Ecto neural progenitor cell (in vitro differentiated cells): ENCODE results near the gene IPCEF1.
"Not testable (repeated sequence)": the region's sequence is repeated elsewhere in the genome, so short reads cannot be mapped to it uniquely, and the experiment has no call there.

Experiments
- DNase-seq: peaks from one replicate; pipeline ENCODE4 v3.0.0-alpha.2; 2018; ENCODE audit warnings: low spot score

The IPCEF1 gene

DNA sequence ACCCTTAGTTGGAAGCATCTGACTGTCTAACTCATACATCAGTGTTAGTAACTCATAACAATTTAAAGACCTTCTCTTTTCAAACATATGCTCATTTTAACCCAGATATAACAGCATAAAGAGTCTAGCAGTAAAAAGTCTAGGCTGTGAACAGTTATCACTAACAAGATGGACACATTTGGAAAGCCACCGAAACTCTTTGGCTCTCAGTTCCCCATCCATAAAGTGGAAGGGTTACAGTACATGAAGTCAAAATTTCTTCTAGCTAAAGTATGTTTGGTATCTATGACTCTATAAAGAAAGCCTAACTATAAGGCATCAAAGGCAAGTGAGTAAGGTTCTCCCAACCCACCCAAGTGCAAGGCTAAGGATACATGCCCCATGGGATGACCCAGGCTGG, 22.5 kb downstream of the IPCEF1 start:
- not testable (repeated sequence) for DNase-seq

DNA sequence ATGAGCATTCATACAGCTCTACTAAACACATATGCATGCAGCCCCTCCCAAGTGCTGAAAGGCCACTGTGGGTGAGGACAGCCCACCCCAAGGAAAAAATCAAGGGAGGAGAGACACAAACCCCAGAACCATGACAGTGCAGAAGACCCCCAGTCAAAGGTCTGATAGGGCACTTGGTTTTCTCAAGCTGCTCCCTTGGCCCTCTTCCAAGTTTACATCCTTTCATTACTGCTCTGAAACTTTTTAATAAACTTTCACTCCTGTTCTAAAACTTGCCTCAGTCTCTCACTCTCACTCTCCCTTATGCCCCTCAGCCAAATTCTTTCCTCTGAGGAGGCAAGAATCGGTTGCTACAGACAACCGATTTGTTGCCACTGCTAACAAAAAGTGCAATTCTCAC, 24.9 kb downstream of the IPCEF1 start:
- DNase-seq: no peak

- no peak for DNase-seq
Observed at GRCh38 chr6:154329350-154330170, 27.0 kb downstream of the IPCEF1 start.

- DNase-seq: not testable (repeated sequence)
Observed at GRCh38 chr6:154327313-154327712, 29.3 kb downstream of the IPCEF1 start.

DNA sequence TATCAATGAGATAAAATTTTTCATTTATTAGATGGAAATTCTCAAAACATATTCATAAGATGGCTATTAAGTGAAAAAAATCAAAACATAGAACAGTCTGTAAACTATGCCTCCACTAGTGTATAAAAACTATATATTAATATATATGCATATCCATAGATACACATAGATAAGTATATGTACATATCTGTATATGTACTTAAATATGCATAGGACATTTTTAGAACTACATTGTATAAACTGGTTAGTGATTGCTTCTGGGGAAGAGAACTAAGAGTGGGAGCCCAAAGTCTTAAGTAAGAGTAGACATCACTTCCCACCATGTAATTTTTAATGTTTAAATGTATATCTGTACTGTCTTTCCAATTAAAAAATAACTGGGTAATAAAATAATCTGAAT, 31.5 kb downstream of the IPCEF1 start:
- DNase-seq: no peak

DNA sequence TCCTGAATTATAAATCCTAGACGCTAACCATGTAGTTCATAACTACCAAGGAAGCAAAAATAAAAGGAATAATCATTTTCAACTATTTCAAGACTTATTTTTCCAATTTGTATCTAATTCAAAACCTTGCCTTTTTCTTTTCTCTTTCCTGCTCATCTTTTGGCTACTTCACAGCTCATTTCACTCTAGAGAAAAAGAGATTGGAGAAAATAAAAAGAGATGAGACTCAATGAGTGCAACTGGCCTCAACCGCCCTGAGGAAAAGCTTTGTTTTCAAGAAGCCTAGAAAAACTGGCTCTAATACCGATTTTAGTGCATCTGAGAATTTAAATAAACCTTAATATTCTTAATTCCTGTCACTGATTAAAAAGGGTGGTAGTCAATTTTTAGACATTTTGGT, 36.4 kb downstream of the IPCEF1 start:
- DNase-seq: no peak

DNA sequence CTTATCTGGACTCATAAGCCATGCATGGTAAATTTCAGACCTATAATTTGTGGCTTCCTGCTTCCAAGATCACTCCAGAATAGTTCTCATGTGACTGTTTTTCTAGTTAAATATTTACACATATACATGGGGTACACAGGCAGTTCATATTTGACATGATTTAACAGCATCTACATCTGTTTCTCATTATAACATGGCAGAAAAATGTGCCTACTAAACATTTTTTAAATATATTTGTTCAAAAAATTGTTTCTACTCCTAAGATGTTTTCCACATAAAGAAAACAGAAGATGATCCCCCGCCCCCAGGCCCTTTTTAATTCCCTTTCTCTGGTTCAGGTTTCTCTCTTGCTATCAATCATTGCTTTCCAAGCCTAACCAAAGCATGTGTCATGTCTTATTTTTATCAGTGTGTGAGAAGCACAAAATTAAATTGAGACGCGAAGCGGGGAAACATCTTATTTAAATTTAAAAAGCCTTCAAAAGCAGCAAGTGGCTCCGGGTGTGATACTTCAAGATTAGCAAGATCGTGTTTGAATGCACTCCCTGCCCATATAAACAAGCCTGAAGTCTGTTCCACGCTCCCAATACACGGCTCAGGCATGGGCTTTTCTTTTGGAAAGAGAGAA, 37.3 kb downstream of the IPCEF1 start:
- no peak for DNase-seq

- no peak for DNase-seq
Observed at GRCh38 chr6:154318721-154319120, 37.9 kb downstream of the IPCEF1 start.

GRCh38 chr6:154316131-154316530, 40.5 kb downstream of the IPCEF1 start:
- DNase-seq: no peak

DNA sequence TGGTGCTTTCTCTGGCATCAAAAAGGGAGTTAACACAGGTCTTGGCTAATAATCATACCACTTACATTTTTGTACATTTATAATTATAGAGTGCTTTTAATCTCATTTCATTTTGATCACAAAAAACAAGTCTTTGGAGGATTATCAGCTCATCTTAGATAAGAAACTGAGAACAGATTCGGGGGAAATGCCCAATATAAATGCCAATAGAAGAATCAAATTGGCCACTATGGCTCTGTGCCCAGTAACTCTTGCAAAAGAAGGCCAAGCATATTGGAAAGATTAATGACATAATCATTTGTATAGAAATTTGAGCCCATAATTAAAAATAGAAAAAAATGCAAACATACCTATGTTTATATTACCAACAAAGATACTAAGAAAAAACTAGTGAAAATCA, 42.5 kb downstream of the IPCEF1 start:
- no peak for DNase-seq

DNA sequence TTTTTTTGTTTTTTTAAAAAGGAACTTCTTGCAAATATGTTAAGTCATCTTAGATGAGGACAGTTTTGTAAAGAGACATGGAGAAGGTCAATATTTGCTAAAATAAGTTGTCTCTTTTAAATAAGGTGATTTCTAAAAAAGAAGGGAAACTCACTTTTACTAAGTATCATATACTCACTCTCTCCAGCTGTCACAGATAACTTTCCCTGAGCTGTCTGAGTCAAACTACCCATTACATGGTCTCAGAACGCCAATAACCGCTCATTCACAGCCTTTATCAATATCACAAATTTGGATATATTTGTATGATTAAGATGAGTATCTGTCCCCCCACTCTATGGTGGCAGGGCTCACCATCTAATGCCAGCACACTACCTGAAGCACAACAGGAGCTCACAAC, 47.6 kb downstream of the IPCEF1 start:
- no peak for DNase-seq

GRCh38 chr6:154307696-154308425, 48.7 kb downstream of the IPCEF1 start:
- DNase-seq: no peak

GRCh38 chr6:154307147-154307546, 49.5 kb downstream of the IPCEF1 start:
- DNase-seq: not testable (repeated sequence)

- no peak for DNase-seq
Observed at GRCh38 chr6:154306696-154307095, 49.9 kb downstream of the IPCEF1 start.

DNA sequence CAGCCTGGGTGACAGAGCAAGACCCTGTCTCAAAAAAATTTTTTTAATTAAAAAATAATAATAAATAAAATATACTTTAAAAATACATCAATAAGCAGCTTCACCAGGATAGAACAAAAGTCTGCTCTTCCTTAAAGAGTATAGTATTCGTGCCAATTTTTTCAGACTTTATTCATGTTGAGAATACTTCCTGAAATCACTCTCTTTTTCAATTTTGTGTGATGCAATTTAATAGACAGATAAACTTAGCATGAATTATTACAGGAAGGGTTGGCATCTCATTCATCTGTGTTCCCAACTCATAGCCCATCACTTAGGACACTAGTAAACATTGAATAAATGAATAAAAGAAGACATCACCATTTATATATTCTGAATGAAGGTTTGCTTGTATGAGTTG, 52.4 kb downstream of the IPCEF1 start:
- DNase-seq: no peak

DNA sequence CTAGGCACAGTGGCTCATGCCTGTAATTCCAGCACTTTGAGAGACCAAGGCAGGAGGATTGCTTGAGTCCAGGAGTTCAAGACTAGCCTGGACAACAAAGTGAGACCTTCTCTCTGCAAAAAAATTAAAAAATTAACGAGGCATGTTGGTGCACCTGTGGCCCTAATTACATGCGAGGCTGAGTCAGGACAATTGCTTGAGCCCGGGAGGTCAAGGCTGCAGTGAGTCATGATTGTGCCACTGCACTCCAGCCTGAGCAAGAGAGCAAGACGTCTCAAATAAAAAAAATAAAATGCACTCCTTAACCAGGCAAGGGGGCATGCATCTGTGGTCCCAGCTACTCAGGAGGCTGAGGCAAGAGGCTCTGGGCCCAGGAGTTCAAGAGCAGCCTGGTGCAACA, 53.0 kb downstream of the IPCEF1 start:
- DNase-seq: not testable (repeated sequence)

GRCh38 chr6:154301839-154302752, 54.5 kb downstream of the IPCEF1 start:
- DNase-seq: no peak

DNA sequence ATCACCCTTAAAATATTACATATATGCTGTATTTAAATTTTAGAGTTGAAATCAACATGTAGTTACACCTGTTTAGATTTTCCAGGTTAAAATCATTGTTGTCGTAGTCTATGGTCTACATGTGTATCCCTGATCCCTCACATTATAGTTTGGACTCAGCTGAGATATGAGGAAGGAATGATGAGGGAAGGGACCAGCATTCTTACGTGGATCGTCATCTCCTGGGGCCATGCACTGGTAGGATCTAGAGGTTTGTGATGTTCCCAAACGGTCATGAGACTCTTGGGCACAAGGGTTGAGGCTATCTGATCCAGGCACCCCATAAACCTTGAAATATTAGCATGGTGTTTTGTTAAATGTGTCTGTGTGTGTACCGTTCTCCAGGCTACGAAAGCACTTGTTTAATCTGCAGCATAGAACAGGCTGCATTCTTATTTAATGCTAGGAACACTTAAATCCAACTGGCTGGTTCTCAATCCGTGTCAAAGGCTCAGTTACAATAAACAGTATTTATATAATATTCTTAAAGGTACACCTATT, 55.4 kb downstream of the IPCEF1 start:
- DNase-seq: no peak

GRCh38 chr6:154298297-154298696, 58.3 kb downstream of the IPCEF1 start:
- DNase-seq: no peak

GRCh38 chr6:154297721-154298120, 58.9 kb downstream of the IPCEF1 start:
- no peak for DNase-seq

DNA sequence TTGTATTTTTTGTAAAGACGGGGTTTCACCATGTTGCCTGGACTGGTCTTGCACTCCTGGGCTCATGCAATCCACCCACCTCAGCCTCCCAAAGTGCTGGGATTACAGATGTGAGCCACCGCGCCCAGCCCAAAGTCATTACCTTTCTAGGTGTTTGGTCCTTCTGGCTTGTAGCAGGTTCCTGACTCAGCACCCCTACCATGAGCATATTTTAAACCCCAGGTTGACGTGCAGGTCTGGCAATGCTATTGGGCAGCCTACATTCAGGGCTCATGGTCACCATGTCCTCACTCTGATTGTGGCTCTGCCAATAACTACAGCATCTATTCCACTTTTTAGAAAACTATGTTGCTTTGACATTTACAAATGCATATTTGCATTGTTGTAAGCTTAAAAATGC, 59.4 kb downstream of the IPCEF1 start:
- no peak for DNase-seq

- DNase-seq: no peak
Observed at GRCh38 chr6:154295733-154296132, 60.9 kb downstream of the IPCEF1 start.
